ENCODE results near the gene TBC1D20. TPM values are rescaled to one million over a fixed set of nuclear protein-coding genes. Genes with fewer than 3 reads are reported as not detected.

The TBC1D20 gene
- total and polyA plus RNA-seq, 5 donors, result 13.6 to 26.5 (median 25.2) TPM

- no peak for ATAC-seq
- intact Hi-C loops (cut with DNase I), result no loop called here
These were observed 25.9 kb downstream of the TBC1D20 start for GRCh38 chr20:436476-436875.

GRCh38 chr20:435558-435957 lies 26.8 kb downstream of the TBC1D20 start:
- intact Hi-C loops (cut with DNase I), result no loop called here
- DNase-seq (no peak), ATAC-seq (no peak)
- Histone ChIP-seq H3K9me3 (ENCODE audit: control insufficient read depth, low read length) (no peaks in the 10 kb centered on the region), H3K4me3 (ENCODE audit: low read length) (no peak overlapping the region), H3K4me1 (ENCODE audit: control insufficient read depth, insufficient read depth, low read length) (peaks cover 3% of the 10 kb centered on the region), H3K27me3 (ENCODE audit: control insufficient read depth, insufficient read depth) (no peaks in the 10 kb centered on the region), H3K27ac (ENCODE audit: low read length) (no peak overlapping the region)
- 69% methylated on average over 7 of the region's 7 CpGs for WGBS

More at GRCh38 chr20:436476-436875, 25.9 kb downstream of the TBC1D20 start:
- Histone ChIP-seq H3K27me3 (ENCODE audit: control insufficient read depth, insufficient read depth) (no peaks in the 10 kb centered on the region), H3K27ac (ENCODE audit: low read length) (no peak overlapping the region), H3K9me3 (ENCODE audit: control insufficient read depth, low read length) (no peaks in the 10 kb centered on the region), H3K4me1 (ENCODE audit: control insufficient read depth, insufficient read depth, low read length) (peaks cover 3% of the 10 kb centered on the region), H3K4me3 (ENCODE audit: low read length) (no peak overlapping the region)
- no peak for DNase-seq
- WGBS, result 95% methylated on average over 5 of the region's 5 CpGs

GRCh38 chr20:434661-435419 lies 27.5 kb downstream of the TBC1D20 start:
- 86% methylated on average over 16 of the region's 16 CpGs for WGBS
- H3K4me1 ChIP-seq (ENCODE audit: control insufficient read depth, insufficient read depth, low read length), result peaks cover 3% of the 10 kb centered on the region
- no peak overlapping the region for H3K27ac ChIP-seq (ENCODE audit: low read length)
- no peak for ATAC-seq
- H3K4me3 ChIP-seq (ENCODE audit: low read length), result no peak overlapping the region
- intact Hi-C loops (cut with DNase I), result no loop called here
- no peaks in the 10 kb centered on the region for H3K9me3 ChIP-seq (ENCODE audit: control insufficient read depth, low read length)
- no peaks in the 10 kb centered on the region for H3K27me3 ChIP-seq (ENCODE audit: control insufficient read depth, insufficient read depth)
- no peak for DNase-seq

- no peaks in the 10 kb centered on the region for H3K27me3 ChIP-seq (ENCODE audit: control insufficient read depth, insufficient read depth)
- peaks cover 3% of the 10 kb centered on the region for H3K4me1 ChIP-seq (ENCODE audit: control insufficient read depth, insufficient read depth, low read length)
- no peak overlapping the region for H3K27ac ChIP-seq (ENCODE audit: low read length)
- no peaks in the 10 kb centered on the region for H3K9me3 ChIP-seq (ENCODE audit: control insufficient read depth, low read length)
- DNase-seq (no peak), ATAC-seq (no peak)
- WGBS, result 80% methylated on average over 11 of the region's 11 CpGs
- no peak overlapping the region for H3K4me3 ChIP-seq (ENCODE audit: low read length)
- intact Hi-C loops (cut with DNase I), result no loop called here
These were observed 28.1 kb downstream of the TBC1D20 start for GRCh38 chr20:434221-434620.

- intact Hi-C loops (cut with DNase I), result no loop called here
- ATAC-seq (peak; percentile 9), DNase-seq (no peak)
- Histone ChIP-seq H3K9me3 (ENCODE audit: control insufficient read depth, low read length) (no peaks in the 10 kb centered on the region), H3K4me1 (ENCODE audit: control insufficient read depth, insufficient read depth, low read length) (peaks cover 3% of the 10 kb centered on the region), H3K27ac (ENCODE audit: low read length) (peak overlapping the region; percentile 49), H3K4me3 (ENCODE audit: low read length) (no peak overlapping the region), H3K27me3 (ENCODE audit: control insufficient read depth, insufficient read depth) (no peaks in the 10 kb centered on the region)
- 59% methylated on average over 12 of the region's 12 CpGs for WGBS
These were observed 28.9 kb downstream of the TBC1D20 start for GRCh38 chr20:433300-433975.

- intact Hi-C loops (cut with DNase I), result no loop called here
- peak; percentile 30 to 48 for ATAC-seq
- H3K27ac ChIP-seq (ENCODE audit: low read length), result peak overlapping the region; percentile 49
These were observed 29.5 kb downstream of the TBC1D20 start for GRCh38 chr20:432677-433299.

GRCh38 chr20:432208-432607 lies 30.1 kb downstream of the TBC1D20 start:
- ATAC-seq (no peak), DNase-seq (no peak)
- no peak overlapping the region for H3K27ac ChIP-seq (ENCODE audit: low read length)
- peaks cover 3% of the 10 kb centered on the region for H3K4me1 ChIP-seq (ENCODE audit: control insufficient read depth, insufficient read depth, low read length)
- H3K27me3 ChIP-seq (ENCODE audit: control insufficient read depth, insufficient read depth), result no peaks in the 10 kb centered on the region
- H3K9me3 ChIP-seq (ENCODE audit: control insufficient read depth, low read length), result no peaks in the 10 kb centered on the region
- H3K4me3 ChIP-seq (ENCODE audit: low read length), result no peak overlapping the region
- intact Hi-C loops (cut with DNase I), result no loop called here
- 91% methylated on average over 13 of the region's 13 CpGs for WGBS

More at GRCh38 chr20:432677-433299, 29.5 kb downstream of the TBC1D20 start:
- DNase-seq, result peak in 1 of 3 donors; percentile 69
- peaks cover 3% of the 10 kb centered on the region for H3K4me1 ChIP-seq (ENCODE audit: control insufficient read depth, insufficient read depth, low read length)
- WGBS, result 80% methylated on average over 11 of the region's 11 CpGs
- no peak overlapping the region for H3K4me3 ChIP-seq (ENCODE audit: low read length)
- no peaks in the 10 kb centered on the region for H3K27me3 ChIP-seq (ENCODE audit: control insufficient read depth, insufficient read depth)
- H3K9me3 ChIP-seq (ENCODE audit: control insufficient read depth, low read length), result no peaks in the 10 kb centered on the region

GRCh38 chr20:431012-431904 lies 31.1 kb downstream of the TBC1D20 start:
- peak; percentile 54 to 82 (median 78) for DNase-seq
- Histone ChIP-seq H3K27me3 (ENCODE audit: control insufficient read depth, insufficient read depth) (no peaks in the 10 kb centered on the region), H3K4me3 (ENCODE audit: low read length) (no peak overlapping the region), H3K27ac (ENCODE audit: low read length) (no peak overlapping the region), H3K4me1 (ENCODE audit: control insufficient read depth, insufficient read depth, low read length) (peaks cover 3% of the 10 kb centered on the region), H3K9me3 (ENCODE audit: control insufficient read depth, low read length) (no peaks in the 10 kb centered on the region)
- ATAC-seq, result peak; percentile 48
- intact Hi-C loops (cut with DNase I), result no loop called here
- WGBS, result 64% methylated on average over 17 of the region's 17 CpGs

GRCh38 chr20:430091-430999 lies 32.0 kb downstream of the TBC1D20 start:
- ATAC-seq (peak in 1 of 2 donors; percentile 5), DNase-seq (no peak)
- Histone ChIP-seq H3K4me3 (ENCODE audit: low read length) (no peak overlapping the region), H3K27ac (ENCODE audit: low read length) (no peak overlapping the region), H3K4me1 (ENCODE audit: control insufficient read depth, insufficient read depth, low read length) (peaks cover 3% of the 10 kb centered on the region), H3K9me3 (ENCODE audit: control insufficient read depth, low read length) (no peaks in the 10 kb centered on the region), H3K27me3 (ENCODE audit: control insufficient read depth, insufficient read depth) (no peaks in the 10 kb centered on the region)
- WGBS, result 81% methylated on average over 21 of the region's 21 CpGs
- intact Hi-C loops (cut with DNase I), result no loop called here

Measured in right cardiac atrium (tissue), 5 donors.